DND-41 (cell line): ENCODE measurements around the gene LCE2D.
"Not testable (repeated sequence)": the region's sequence is repeated elsewhere in the genome, so short reads cannot be mapped to it uniquely, and the experiment has no call there.

Experiments used
- ATAC-seq: fragments of 200-7000 bp; cut with Tn5 transposase; 3 replicates; pipeline ENCODE4 v1.9.1; 2021; ENCODE audit warnings: low read depth; ENCODE audit not compliant: insufficient read depth
- DNase-seq: peaks from one replicate; pipeline ENCODE4 v3.0.0-alpha.2; 2020
- H2AFZ ChIP-seq: 2 replicates; pipeline ENCODE4 v1.6.0; 2012; ENCODE audit warnings: low read depth, low read length
- H3K27ac ChIP-seq: 2 replicates; pipeline ENCODE4 v1.5.1; 2012; ENCODE audit warnings: low read length, inconsistent platforms
- H3K27me3 ChIP-seq: fragments of 200-600 bp; sonication (generic); 2 replicates; pipeline ENCODE4 v1.6.0; 2012; ENCODE audit warnings: low read length, mild to moderate bottlenecking, inconsistent platforms; ENCODE audit not compliant: insufficient read depth, poor library complexity
- H3K36me3 ChIP-seq: 2 replicates; pipeline ENCODE4 v1.5.1; 2012; ENCODE audit warnings: low read length, inconsistent platforms; ENCODE audit not compliant: insufficient read depth
- H3K4me1 ChIP-seq: 2 replicates; pipeline ENCODE4 v1.5.1; 2012; ENCODE audit warnings: mild to moderate bottlenecking, low read length; ENCODE audit not compliant: insufficient read depth
- H3K4me2 ChIP-seq: 2 replicates; pipeline ENCODE4 v1.6.0; 2012; ENCODE audit warnings: mild to moderate bottlenecking, moderate library complexity, low read length, inconsistent platforms; ENCODE audit not compliant: insufficient read depth
- H3K4me3 ChIP-seq, 2 experiments: fragments of 200-600 bp in 1 of 2; shearing (Covaris generic) in 1 of 2; 2 replicates each; pipeline ENCODE4 v1.5.1; 2012 to 2016; ENCODE audit warnings: inconsistent platforms in 2 of 2, low read length in 2 of 2, mild to moderate bottlenecking in 2 of 2, low read depth in 1 of 2, moderate library complexity in 1 of 2
- H3K79me2 ChIP-seq: 2 replicates; pipeline ENCODE4 v1.6.0; 2012; ENCODE audit warnings: low read length, inconsistent platforms; ENCODE audit not compliant: insufficient read depth
- H3K9ac ChIP-seq: 2 replicates; pipeline ENCODE4 v1.6.0; 2012; ENCODE audit warnings: low read depth, mild to moderate bottlenecking, inconsistent platforms, low read length, moderate library complexity
- H3K9me3 ChIP-seq: 2 replicates; pipeline ENCODE4 v1.5.1; 2012; ENCODE audit warnings: low read length, moderate library complexity, mild to moderate bottlenecking, inconsistent platforms; ENCODE audit not compliant: insufficient read depth, severe bottlenecking
- H4K20me1 ChIP-seq: 2 replicates; pipeline ENCODE4 v1.6.0; 2012; ENCODE audit warnings: low read length; ENCODE audit not compliant: insufficient read depth
- CTCF ChIP-seq: IDR thresholded peaks from 2 replicates; pipeline ENCODE4 v1.5.1; 2012; ENCODE audit warnings: borderline replicate concordance, low read length, moderate library complexity, mild to moderate bottlenecking; ENCODE audit not compliant: poor library complexity, severe bottlenecking; ENCODE audit errors: extremely low read depth
- EZH2 ChIP-seq: IDR thresholded peaks from 3 replicates; pipeline ENCODE4 v1.6.1; 2012; ENCODE audit warnings: borderline replicate concordance, low read depth, mild to moderate bottlenecking, moderate library complexity, low read length, inconsistent platforms; ENCODE audit not compliant: severe bottlenecking

Gene LCE2D

GRCh38 chr1:152657677-152658076, 5.5 kb upstream of the LCE2D start:
- Histone ChIP-seq H3K4me3 (no peak overlapping the region), H3K79me2 (no peaks in the 10 kb centered on the region), H3K4me1 (no peaks in the 10 kb centered on the region), H3K27me3 (peaks cover 11% of the 10 kb centered on the region), H4K20me1 (no peaks in the 10 kb centered on the region), H3K27ac (no peak overlapping the region), H3K36me3 (no peaks in the 10 kb centered on the region), H3K4me2 (no peak overlapping the region), H3K9me3 (no peaks in the 10 kb centered on the region), H3K9ac (no peak overlapping the region), H2AFZ (no peak overlapping the region)
- TF ChIP-seq CTCF (no peak), EZH2 (no peak)
- no peak for DNase-seq
- no peak for ATAC-seq

- Histone ChIP-seq H3K4me1 (no peaks in the 10 kb centered on the region), H3K4me2 (no peak overlapping the region), H3K4me3 (no peak overlapping the region), H3K9me3 (no peaks in the 10 kb centered on the region), H3K27me3 (peaks cover 13% of the 10 kb centered on the region), H3K79me2 (no peaks in the 10 kb centered on the region), H3K36me3 (no peaks in the 10 kb centered on the region), H3K27ac (no peak overlapping the region), H4K20me1 (no peaks in the 10 kb centered on the region), H2AFZ (no peak overlapping the region), H3K9ac (no peak overlapping the region)
- no peak for DNase-seq
- TF ChIP-seq EZH2: no peak
- TF ChIP-seq CTCF: no peak
- no peak for ATAC-seq
Observed at GRCh38 chr1:152658649-152659048, 4.5 kb upstream of the LCE2D start.

DNA sequence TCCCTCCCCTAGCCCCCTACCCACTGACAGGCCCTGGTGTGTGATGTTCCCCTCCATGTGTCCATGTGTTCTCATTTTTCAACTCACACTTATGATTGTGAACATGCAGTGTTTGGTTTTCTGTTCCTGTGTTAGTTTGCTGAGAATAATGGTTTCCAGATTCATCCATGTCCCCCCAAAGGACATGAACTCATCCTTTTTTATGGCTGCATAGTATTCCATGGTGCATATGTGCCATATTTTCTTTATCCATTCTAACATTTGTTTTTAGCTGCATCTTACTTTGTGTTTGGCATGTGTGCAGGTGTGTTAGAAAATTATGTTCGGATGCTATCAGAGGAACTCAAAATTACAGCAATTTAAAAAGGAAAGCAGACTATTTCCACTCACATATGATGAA, 3.0 kb downstream of the LCE2D start:
- not testable (repeated sequence) for H3K79me2 ChIP-seq, H3K27ac ChIP-seq, ATAC-seq, H2AFZ ChIP-seq, H3K36me3 ChIP-seq, H3K4me1 ChIP-seq, H4K20me1 ChIP-seq, DNase-seq, H3K27me3 ChIP-seq, H3K9me3 ChIP-seq, H3K4me3 ChIP-seq, H3K4me2 ChIP-seq, H3K9ac ChIP-seq

DNA sequence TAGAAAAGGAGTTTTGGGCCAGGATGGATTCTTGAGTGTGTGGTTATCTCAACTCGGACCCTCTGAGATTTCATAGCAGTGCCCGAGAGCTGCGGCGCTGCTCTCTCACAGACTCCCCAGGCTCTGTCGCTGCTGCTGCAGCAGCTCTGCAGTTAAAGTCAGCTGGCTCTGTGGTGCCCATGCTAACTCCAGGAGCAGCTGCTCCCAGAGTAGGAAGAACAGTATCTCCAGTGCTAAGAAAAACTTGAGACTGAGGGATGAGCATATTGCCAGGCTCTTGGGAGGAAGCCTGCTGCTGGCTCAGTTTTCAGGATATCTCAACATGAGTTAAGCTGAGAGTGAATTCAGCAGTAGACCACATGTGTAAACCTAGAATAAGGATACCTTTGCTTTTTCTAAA, 4.5 kb downstream of the LCE2D start:
- no peak for ATAC-seq
- DNase-seq: no peak
- Histone ChIP-seq H3K4me1 (no peaks in the 10 kb centered on the region), H4K20me1 (no peaks in the 10 kb centered on the region), H3K27me3 (peaks cover 5% of the 10 kb centered on the region), H2AFZ (no peak overlapping the region), H3K27ac (no peak overlapping the region), H3K79me2 (no peaks in the 10 kb centered on the region), H3K9me3 (no peaks in the 10 kb centered on the region), H3K4me2 (no peak overlapping the region), H3K36me3 (no peaks in the 10 kb centered on the region), H3K4me3 (no peak overlapping the region), H3K9ac (no peak overlapping the region)
- TF ChIP-seq CTCF: no peak
- no peak for TF ChIP-seq EZH2
